Esophagus squamous epithelium (tissue), 4 donors: ENCODE results near the gene CAMK2D.

Experiments used
- POLR2A ChIP-seq, 4 donors: fragments of 450-650 bp; IDR thresholded peaks; one replicate each; pipeline ENCODE4 v1.6.1; 2017; ENCODE audit warnings: antibody characterized with exemption in 4 of 4, mild to moderate bottlenecking in 4 of 4, moderate library complexity in 3 of 4
- TF ChIP-seq, protein P1 (sequence below), 6 experiments: fragments of 450-650 bp in 4 of 6; fragments of 200-600 bp in 2 of 6; sonication (generic) in 2 of 6; IDR thresholded peaks; one replicate each; pipeline ENCODE4 v1.5.1; 2016 to 2019; ENCODE audit warnings: antibody characterized with exemption in 6 of 6, mild to moderate bottlenecking in 4 of 6, moderate library complexity in 4 of 6

DNA sequence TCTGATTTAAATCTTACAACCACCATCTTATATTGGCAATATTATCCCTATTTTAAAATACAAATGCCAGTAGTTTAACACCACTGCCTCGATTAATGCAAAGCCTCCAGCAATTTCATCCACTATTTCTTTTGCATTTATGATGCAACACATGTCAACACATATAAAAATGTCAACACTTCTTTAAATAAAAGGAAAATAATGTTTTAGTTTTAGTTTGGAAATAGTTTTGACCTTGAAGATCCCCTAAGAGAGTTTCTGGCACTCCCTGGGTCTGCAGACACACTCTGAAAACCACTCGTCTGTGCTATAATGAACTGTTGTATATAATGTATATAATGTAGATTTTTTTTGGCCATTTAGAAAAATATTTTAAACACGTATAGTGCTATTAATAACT is 99.0 kb downstream of the CAMK2D start:
- no peak for TF ChIP-seq POLR2A (IDR thresholded peaks at IDR 0.05)
- TF ChIP-seq, protein P1, sequence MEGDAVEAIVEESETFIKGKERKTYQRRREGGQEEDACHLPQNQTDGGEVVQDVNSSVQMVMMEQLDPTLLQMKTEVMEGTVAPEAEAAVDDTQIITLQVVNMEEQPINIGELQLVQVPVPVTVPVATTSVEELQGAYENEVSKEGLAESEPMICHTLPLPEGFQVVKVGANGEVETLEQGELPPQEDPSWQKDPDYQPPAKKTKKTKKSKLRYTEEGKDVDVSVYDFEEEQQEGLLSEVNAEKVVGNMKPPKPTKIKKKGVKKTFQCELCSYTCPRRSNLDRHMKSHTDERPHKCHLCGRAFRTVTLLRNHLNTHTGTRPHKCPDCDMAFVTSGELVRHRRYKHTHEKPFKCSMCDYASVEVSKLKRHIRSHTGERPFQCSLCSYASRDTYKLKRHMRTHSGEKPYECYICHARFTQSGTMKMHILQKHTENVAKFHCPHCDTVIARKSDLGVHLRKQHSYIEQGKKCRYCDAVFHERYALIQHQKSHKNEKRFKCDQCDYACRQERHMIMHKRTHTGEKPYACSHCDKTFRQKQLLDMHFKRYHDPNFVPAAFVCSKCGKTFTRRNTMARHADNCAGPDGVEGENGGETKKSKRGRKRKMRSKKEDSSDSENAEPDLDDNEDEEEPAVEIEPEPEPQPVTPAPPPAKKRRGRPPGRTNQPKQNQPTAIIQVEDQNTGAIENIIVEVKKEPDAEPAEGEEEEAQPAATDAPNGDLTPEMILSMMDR (IDR thresholded peaks at IDR 0.05) = no peak
